Activated CD8-positive, alpha-beta T cell treated with anti-CD3 and anti-CD28 coated beads for 36 hours (primary cell): Measurements from ENCODE around the gene SLC46A3. TPM values are rescaled to one million over a fixed set of nuclear protein-coding genes. Genes with fewer than 3 reads are reported as not detected.

Experiments used
- ATAC-seq: fragments of 200-7000 bp; cut with Tn5 transposase; one replicate; pipeline ENCODE4 v1.10.0; 2021; ENCODE audit warnings: mild to moderate bottlenecking, moderate library complexity
- CTCF ChIA-PET: fragments of 350-600 bp; sonication (Branson Sonifier 250); formaldehyde crosslinking; loops from one replicate; lab custom pipeline; 2021; ENCODE audit warnings: antibody characterized with exemption; lab: Charles Lee
- POLR2A ChIA-PET: fragments of 350-600 bp; sonication (Branson Sonifier 250); formaldehyde crosslinking; loops from one replicate; lab custom pipeline; 2021; ENCODE audit warnings: antibody characterized with exemption; lab: Charles Lee
- DNase-seq: peaks from one replicate; pipeline ENCODE4 v3.0.0-alpha.2; 2020
- H3K27ac Mint-ChIP-seq: one replicate; pipeline ENCODE4 v1.8.0; 2021; ENCODE audit warnings: mild to moderate bottlenecking, mixed read lengths
- H3K27me3 Mint-ChIP-seq: one replicate; pipeline ENCODE4 v1.8.0; 2021; ENCODE audit warnings: mixed read lengths
- H3K36me3 Mint-ChIP-seq: one replicate; pipeline ENCODE4 v1.8.0; 2021; ENCODE audit warnings: low read depth, mixed read lengths
- H3K4me1 Mint-ChIP-seq: one replicate; pipeline ENCODE4 v1.8.0; 2021; ENCODE audit warnings: low read depth, mixed read lengths
- H3K4me3 Mint-ChIP-seq: one replicate; pipeline ENCODE4 v1.8.0; 2021; ENCODE audit warnings: mild to moderate bottlenecking, moderate library complexity, mixed read lengths
- H3K9me3 Mint-ChIP-seq: one replicate; pipeline ENCODE4 v1.8.0; 2021; ENCODE audit warnings: mixed read lengths
- CTCF ChIP-seq: fragments of 200-600 bp; IDR thresholded peaks from one replicate; pipeline ENCODE4 v1.8.0; 2022; ENCODE audit warnings: antibody characterized with exemption, mild to moderate bottlenecking
- intact Hi-C: fragments of 100-400 bp; cut with micrococcal nuclease; formaldehyde crosslinking; loops from one replicate; pipeline ENCODE4 v1.10.0; 2022
- total RNA-seq, 2 experiments: library from RNA; stranded (reverse); gene quantifications; one replicate each; pipeline ENCODE4 v1.2.3, GENCODE V29; 2021

The SLC46A3 gene, protein sequence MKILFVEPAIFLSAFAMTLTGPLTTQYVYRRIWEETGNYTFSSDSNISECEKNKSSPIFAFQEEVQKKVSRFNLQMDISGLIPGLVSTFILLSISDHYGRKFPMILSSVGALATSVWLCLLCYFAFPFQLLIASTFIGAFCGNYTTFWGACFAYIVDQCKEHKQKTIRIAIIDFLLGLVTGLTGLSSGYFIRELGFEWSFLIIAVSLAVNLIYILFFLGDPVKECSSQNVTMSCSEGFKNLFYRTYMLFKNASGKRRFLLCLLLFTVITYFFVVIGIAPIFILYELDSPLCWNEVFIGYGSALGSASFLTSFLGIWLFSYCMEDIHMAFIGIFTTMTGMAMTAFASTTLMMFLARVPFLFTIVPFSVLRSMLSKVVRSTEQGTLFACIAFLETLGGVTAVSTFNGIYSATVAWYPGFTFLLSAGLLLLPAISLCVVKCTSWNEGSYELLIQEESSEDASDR
- 1 to 10 TPM; 3.2 to 3.4 TPM for total RNA-seq

DNA sequence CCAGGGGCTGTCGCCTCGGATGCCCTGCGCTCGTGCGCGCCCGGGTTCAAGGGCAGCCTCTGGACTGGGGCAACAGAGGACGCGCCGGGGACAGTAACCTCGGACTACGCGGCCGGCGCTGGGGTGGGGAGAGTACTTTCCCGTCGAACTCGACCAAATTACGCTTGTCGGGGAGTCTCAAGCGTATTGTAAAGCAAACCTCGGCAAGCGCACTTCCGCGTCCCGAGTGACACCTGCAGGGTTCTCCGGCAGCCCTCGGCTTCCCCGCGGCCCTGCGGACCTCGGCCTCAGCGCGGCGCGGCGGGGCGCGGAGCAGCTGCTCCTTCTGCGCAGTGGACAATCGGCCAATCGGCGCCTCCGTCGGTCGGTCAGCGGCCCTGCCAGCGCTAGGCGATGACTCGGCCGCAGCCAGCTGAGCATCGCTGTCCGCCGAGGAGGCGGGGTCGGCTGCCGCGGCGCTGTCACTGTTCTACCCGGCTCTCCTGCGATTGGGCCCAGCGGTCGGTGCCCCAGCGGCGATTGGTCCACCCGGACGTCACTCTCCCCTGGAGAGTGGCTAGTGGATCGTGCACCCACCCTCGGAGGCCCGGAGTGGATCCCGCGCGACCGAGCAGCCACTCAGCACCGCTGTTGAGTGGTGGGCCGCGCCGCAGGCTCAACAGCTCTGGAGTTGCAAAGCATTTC is at the start of gene SLC46A3:
Gene SLC46A3, minus strand, starts transcription at position 428 of the 684 bp plus-strand sequence. CDS start 972 bp downstream, outside the sequence.
- Mint-ChIP-seq H3K27ac (peak within 1 kb of the TSS; percentile 93), H3K9me3 (no peaks in the 10 kb centered on the region), H3K36me3 (peaks cover 3% of the 10 kb centered on the region), H3K4me3 (peak within 1 kb of the TSS; percentile 89), H3K27me3 (no peaks in the 10 kb centered on the region), H3K4me1 (peaks cover 36% of the 10 kb centered on the region)
- DNase-seq (peak; percentile 97), ATAC-seq (peak; percentile 99)
- CTCF ChIA-PET, result no interaction called here
- no peak for TF ChIP-seq CTCF
- intact Hi-C loops, result no loop called here
- POLR2A ChIA-PET, result interaction anchor here (0.6 to 1.6 kb wide), 4 partner anchors 17 to 76 kb away, joined by 3 read pairs; no protein-coding TSS in a partner anchor

DNA sequence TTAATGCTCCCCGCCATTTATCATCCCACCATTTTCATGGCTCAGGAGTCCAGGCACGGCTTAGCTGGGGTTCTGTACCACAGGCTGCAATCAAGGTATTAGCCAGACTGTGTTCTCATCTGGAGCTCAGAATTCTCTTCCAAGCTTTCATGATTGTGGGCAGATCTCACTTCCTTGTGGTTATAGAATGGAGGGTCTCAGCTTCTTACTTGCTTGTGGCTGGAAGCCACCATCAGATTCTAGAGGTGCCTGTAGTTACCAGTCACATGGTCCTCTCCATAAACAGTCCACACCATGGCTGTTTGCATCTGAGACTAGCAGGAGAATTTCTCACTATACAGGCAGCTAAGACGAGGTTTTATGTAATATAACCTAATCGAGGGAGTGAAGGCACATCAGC is 45.1 kb upstream of the SLC46A3 start:
- H3K4me1 Mint-ChIP-seq, result no peaks in the 10 kb centered on the region
- no peaks in the 10 kb centered on the region for H3K36me3 Mint-ChIP-seq
- ChIA-PET CTCF (no interaction called here), POLR2A (no interaction called here)
- peaks cover 17% of the 10 kb centered on the region for H3K9me3 Mint-ChIP-seq
- H3K27me3 Mint-ChIP-seq, result peaks cover 4% of the 10 kb centered on the region
- H3K4me3 Mint-ChIP-seq, result no peak overlapping the region
- intact Hi-C loops, result no loop called here
- DNase-seq, result no peak
- no peak for TF ChIP-seq CTCF
- H3K27ac Mint-ChIP-seq, result no peak overlapping the region
- ATAC-seq, result no peak

DNA sequence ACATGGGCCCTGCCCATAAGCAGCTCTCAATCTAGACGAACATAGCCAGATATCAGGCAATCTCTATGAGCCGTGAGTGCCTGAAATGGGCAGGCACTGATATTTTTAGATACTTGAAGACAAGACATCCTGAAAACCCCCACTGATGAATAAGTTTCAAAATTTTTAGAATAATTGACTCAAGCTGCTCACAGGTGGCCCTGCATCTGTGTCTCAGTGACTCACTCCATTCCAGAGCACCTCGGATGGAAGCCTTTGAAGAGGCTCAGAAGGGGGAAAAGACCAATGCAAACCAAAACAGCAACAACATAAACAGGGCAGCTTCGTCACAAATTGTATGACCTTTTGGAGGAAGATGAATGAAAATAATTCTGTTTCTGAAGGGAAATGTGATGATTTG is 42.8 kb upstream of the SLC46A3 start:
- H3K4me3 Mint-ChIP-seq, result no peak overlapping the region
- ATAC-seq, result no peak
- no peak overlapping the region for H3K27ac Mint-ChIP-seq
- H3K36me3 Mint-ChIP-seq, result no peaks in the 10 kb centered on the region
- ChIA-PET POLR2A (no interaction called here), CTCF (no interaction called here)
- H3K4me1 Mint-ChIP-seq, result no peaks in the 10 kb centered on the region
- no peak for TF ChIP-seq CTCF
- H3K27me3 Mint-ChIP-seq, result peaks cover 3% of the 10 kb centered on the region
- no peak for DNase-seq
- intact Hi-C loops, result no loop called here
- peaks cover 17% of the 10 kb centered on the region for H3K9me3 Mint-ChIP-seq

DNA sequence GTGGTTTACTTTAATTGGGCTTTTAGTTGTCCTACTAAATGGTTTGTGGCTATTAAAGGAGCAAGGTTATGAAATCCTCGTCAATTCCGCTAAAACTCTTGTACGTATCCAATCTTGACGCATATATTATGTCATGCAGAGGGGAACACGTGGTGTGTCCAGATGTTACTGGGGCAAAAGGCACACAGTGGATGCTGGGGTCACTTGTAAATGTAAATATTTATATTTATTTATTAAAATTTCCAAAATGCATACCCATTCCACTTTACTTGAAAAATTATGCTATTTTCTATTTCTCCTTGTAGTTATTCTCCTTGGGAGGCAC is 36.7 kb upstream of the SLC46A3 start:
- ATAC-seq (no peak), DNase-seq (no peak)
- no peaks in the 10 kb centered on the region for H3K27me3 Mint-ChIP-seq
- intact Hi-C loops, result no loop called here
- ChIA-PET CTCF (no interaction called here), POLR2A (no interaction called here)
- H3K9me3 Mint-ChIP-seq, result peaks cover 17% of the 10 kb centered on the region
- H3K36me3 Mint-ChIP-seq, result no peaks in the 10 kb centered on the region
- peaks cover 11% of the 10 kb centered on the region for H3K4me1 Mint-ChIP-seq
- H3K4me3 Mint-ChIP-seq, result peak overlapping the region; percentile 44
- H3K27ac Mint-ChIP-seq, result no peak overlapping the region
- TF ChIP-seq CTCF, result no peak
